Fibroblast of the aortic adventitia (primary cell): ENCODE measurements around the gene SETD4. TPM values are rescaled to one million over a fixed set of nuclear protein-coding genes. Genes with fewer than 3 reads are reported as not detected.

Experiments used
- DNase-seq: peaks from one replicate; pipeline ENCODE4 v3.0.0-alpha.2; 2010; ENCODE audit warnings: low read depth
- H3K4me3 ChIP-seq: 2 replicates; pipeline ENCODE4 v1.5.1; 2011; ENCODE audit warnings: low read depth, mild to moderate bottlenecking, control low read depth, low read length, moderate library complexity
- CTCF ChIP-seq: IDR thresholded peaks from 2 replicates; pipeline ENCODE4 v1.5.1; 2011; ENCODE audit warnings: mild to moderate bottlenecking, low read length, control low read depth, inconsistent platforms; ENCODE audit not compliant: insufficient read depth
- total RNA-seq: library from RNA; depleted of rRNA; stranded (reverse); fragments of >200 nt; gene quantifications from 2 replicates; pipeline ENCODE4 v1.2.3, GENCODE V29; 2012; ENCODE audit warnings: low replicate concordance

Gene SETD4
- total RNA-seq, 1 donor, result 22.8 TPM

DNA sequence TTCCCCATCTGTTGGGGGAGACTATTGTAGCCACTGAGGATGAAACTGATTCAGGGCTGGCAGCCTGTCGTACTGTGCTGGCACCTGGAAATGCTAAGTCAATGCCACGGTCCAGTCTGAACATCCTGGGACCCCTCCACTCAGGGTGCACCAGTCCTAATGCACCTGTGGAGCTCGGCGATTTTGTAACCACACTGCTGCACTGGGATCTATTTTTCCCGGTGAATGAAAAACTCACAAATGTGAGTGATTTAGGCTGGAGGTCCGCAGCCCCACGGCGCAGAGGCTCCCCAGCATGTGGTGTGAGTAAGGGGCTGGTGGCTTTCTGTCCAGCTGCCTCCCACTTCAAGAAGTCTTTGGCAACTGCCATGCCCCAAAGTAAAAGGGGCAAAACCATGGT, 35.5 kb downstream of the SETD4 start:
- DNase-seq, result no peak
- no peak overlapping the region for H3K4me3 ChIP-seq
- TF ChIP-seq CTCF, result no peak

DNA sequence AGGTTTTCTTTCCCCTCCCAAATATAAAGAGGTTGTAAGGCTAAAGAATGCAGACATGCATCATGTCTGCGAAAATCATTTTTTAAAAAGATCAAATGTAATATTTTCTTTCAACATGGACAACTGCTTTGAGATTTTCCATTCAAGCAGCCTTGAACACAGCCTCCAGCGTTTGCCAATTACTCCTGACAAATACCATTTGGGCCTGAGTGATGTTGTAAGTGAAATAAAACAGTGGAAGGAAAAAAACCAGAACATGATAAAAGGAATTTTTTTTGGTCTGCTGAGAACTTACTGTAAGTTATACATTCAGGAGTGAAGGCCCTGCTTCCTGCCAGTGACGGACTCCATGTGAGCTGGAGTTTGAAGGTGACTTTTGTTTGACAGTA, 37.2 kb downstream of the SETD4 start:
- DNase-seq, result peak; percentile 35
- TF ChIP-seq CTCF, result no peak
- H3K4me3 ChIP-seq, result no peak overlapping the region

- no peak for TF ChIP-seq CTCF
- no peak for DNase-seq
- H3K4me3 ChIP-seq, result no peak overlapping the region
Observed at GRCh38 chr21:36022427-36023091, 37.8 kb downstream of the SETD4 start.

DNA sequence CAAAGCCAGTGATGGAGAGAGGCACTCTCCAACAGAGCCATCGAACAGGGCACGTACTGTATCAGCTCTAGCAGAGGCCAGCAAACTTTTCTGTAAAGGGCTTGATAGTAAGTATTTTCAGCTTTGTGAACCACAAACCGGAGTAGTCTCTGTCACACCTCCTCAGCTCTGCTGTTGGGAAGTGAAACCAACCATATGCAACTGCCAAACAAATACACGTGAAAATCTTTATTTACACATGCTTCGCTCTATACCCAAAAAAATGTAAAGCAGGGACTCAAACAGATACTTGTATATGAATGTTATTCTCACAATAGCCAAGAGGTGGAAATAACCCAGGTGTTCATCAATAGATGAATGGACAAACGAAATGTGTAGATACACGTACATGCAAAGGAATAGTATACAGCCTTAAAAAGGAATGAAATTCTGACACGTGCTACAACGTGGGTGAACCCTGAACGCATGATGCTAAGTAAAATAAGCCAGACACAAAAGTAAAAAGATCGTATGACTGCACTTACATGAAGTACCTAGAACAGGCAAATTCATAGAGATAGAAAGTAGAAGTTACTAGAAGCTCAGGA, 39.0 kb downstream of the SETD4 start:
- no peak for TF ChIP-seq CTCF
- no peak overlapping the region for H3K4me3 ChIP-seq
- DNase-seq, result no peak

DNA sequence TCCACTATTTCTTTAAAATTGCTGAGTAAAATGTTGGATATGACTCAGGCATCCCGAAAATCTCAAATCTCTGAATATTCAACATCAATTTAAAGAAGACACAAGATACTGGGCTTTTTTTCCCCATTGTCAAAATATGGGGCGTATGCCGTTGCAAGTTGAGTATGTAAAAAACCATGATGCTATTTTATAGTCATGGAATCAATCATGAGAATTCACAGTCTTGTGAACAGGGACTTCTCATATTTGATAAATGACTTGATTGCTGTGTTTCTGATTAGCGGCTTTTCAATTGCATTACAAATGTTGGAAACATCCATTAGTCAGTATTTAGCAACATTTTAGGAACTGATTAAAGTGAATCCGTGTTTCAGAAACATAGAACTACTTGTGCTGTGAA, 45.3 kb downstream of the SETD4 start:
- no peak for DNase-seq
- no peak for TF ChIP-seq CTCF
- no peak overlapping the region for H3K4me3 ChIP-seq

DNA sequence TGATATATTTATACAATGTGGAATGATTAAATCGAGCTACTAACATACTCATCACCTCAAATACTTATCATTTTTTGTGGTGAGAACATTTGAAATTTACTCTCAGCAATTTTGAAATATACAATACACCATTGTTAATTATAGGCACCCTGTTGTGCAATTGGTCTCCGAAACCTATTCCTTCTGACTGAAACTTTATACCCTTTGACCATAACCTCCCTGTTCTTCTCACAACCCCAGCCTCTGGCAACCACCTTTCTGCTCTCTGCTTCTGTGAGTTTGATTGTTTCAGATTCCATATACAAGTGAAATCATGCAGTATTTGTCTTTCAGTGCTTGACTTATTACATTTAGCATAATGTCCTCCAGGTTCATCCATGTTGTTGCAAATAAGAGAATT, 49.5 kb downstream of the SETD4 start:
- TF ChIP-seq CTCF, result no peak
- no peak overlapping the region for H3K4me3 ChIP-seq
- DNase-seq, result no peak

DNA sequence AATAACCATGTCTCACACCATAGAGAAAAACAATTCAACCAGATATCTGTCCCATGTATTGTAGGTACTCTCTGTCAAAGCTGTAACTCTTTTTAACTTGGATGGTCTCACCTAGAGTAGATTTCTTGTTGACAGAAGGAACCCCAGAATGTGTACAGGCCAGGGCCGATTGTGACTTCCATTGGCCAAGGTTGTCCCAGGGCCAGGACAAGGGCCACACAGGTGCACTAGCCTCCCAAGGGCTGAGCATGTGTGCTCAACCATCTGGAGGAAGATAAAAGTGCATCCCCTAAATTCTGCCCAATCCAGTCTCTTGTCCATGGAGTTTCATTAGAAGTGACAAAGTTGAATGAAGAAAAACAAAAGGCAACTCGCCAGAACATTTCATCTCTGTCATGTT, 51.8 kb downstream of the SETD4 start:
- H3K4me3 ChIP-seq, result no peak overlapping the region
- DNase-seq, result no peak
- TF ChIP-seq CTCF, result no peak
